H1 (cell line): ENCODE measurements around the gene MAGI2. TPM values are rescaled to one million over a fixed set of nuclear protein-coding genes. Genes with fewer than 3 reads are reported as not detected.

Experiments
- CTCF ChIA-PET: fragments of 300-600 bp; sonication (Branson Sonifier 250); formaldehyde crosslinking; loops from one replicate; lab custom pipeline; 2021; ENCODE audit not compliant: partially characterized antibody; lab: Charles Lee
- POLR2A ChIA-PET: fragments of 300-600 bp; sonication (Branson Sonifier 250); formaldehyde crosslinking; loops from one replicate; lab custom pipeline; 2021; ENCODE audit warnings: inconsistent platforms; ENCODE audit not compliant: partially characterized antibody; lab: Charles Lee
- DNase-seq, 2 experiments: peaks; one replicate each; pipeline versions ENCODE4 v3.0.0 to v3.0.0-alpha.2; 2010 to 2022; ENCODE audit warnings: low spot score in 2 of 2, low read depth in 1 of 2, mixed read lengths in 1 of 2
- FAIRE-seq: peaks from 2 replicates; lab custom pipeline; 2011; peaks lifted over from hg19 to GRCh38; lab: Jason Lieb, UNC
- H2AFZ ChIP-seq: 2 replicates; pipeline ENCODE4 v1.8.1; 2012; ENCODE audit warnings: low read length, inconsistent platforms
- H2AK5ac ChIP-seq: 2 replicates; pipeline ENCODE4 v1.6.1; 2013; ENCODE audit warnings: low read depth, low read length
- H2BK120ac ChIP-seq: replicated peaks from 2 replicates; pipeline ENCODE3; 2013; ENCODE audit warnings: low read depth, low read length, inconsistent platforms
- H2BK12ac ChIP-seq: 2 replicates; pipeline ENCODE4 v1.6.1; 2013; ENCODE audit warnings: low read depth, low read length
- H2BK15ac ChIP-seq: 2 replicates; pipeline ENCODE4 v1.6.1; 2013; ENCODE audit warnings: low read length
- H2BK20ac ChIP-seq: 2 replicates; pipeline ENCODE4 v1.6.1; 2013; ENCODE audit warnings: low read length
- H2BK5ac ChIP-seq: 2 replicates; pipeline ENCODE4 v1.6.1; 2013; ENCODE audit warnings: low read depth, low read length
- H3K14ac ChIP-seq: 2 replicates; pipeline ENCODE4 v1.6.1; 2013; ENCODE audit warnings: inconsistent platforms; ENCODE audit not compliant: insufficient read length
- H3K18ac ChIP-seq: 2 replicates; pipeline ENCODE4 v1.6.1; 2013; ENCODE audit warnings: low read length; ENCODE audit errors: extremely low read depth
- H3K23ac ChIP-seq: 2 replicates; pipeline ENCODE4 v1.6.1; 2013; ENCODE audit warnings: inconsistent platforms; ENCODE audit not compliant: insufficient read length
- H3K23me2 ChIP-seq: 2 replicates; pipeline ENCODE4 v1.6.1; 2013; ENCODE audit warnings: low read depth, low read length
- H3K27ac ChIP-seq: 2 replicates; pipeline ENCODE4 v1.6.1; 2011; ENCODE audit warnings: low read depth, low read length, inconsistent platforms
- H3K27me3 ChIP-seq, 4 experiments: replicated peaks in 1 of 4; 1 replicate in 1 of 4; 2 replicates in 3 of 4; pipeline versions ENCODE4 v1.6.1 to v1.8.1; 2011 to 2013; ENCODE audit warnings: low read length in 3 of 4, mild to moderate bottlenecking in 3 of 4, inconsistent platforms in 2 of 4, mixed read lengths in 2 of 4, moderate library complexity in 1 of 4; ENCODE audit not compliant: control insufficient read depth in 3 of 4, insufficient read depth in 3 of 4; ENCODE audit errors: extremely low read depth in 1 of 4
- H3K36me3 ChIP-seq, 4 experiments: 2 replicates each; pipeline versions ENCODE4 v1.6.1 to v1.8.1; 2011 to 2013; ENCODE audit warnings: mild to moderate bottlenecking in 4 of 4, low read length in 3 of 4, moderate library complexity in 2 of 4, control low read depth in 1 of 4, inconsistent platforms in 1 of 4; ENCODE audit not compliant: insufficient read depth in 4 of 4, control insufficient read depth in 2 of 4
- H3K4ac ChIP-seq: replicated peaks from 2 replicates; pipeline ENCODE3; 2013; ENCODE audit warnings: low read length, low read depth, mixed read lengths, inconsistent platforms; ENCODE audit not compliant: insufficient read length
- H3K4me1 ChIP-seq, 4 experiments: replicated peaks in 1 of 4; 1 replicate in 1 of 4; 2 replicates in 3 of 4; pipeline versions ENCODE4 v1.6.1 to v1.8.1; 2011 to 2013; ENCODE audit warnings: low read length in 3 of 4, inconsistent platforms in 2 of 4, mixed read lengths in 1 of 4; ENCODE audit not compliant: insufficient read depth in 4 of 4, control insufficient read depth in 3 of 4
- H3K4me2 ChIP-seq, 2 experiments: 2 replicates each; pipeline versions ENCODE4 v1.6.1 to v1.8.1; 2011 to 2013; ENCODE audit warnings: low read depth in 2 of 2, low read length in 2 of 2, control low read depth in 1 of 2, inconsistent platforms in 1 of 2, mild to moderate bottlenecking in 1 of 2; ENCODE audit not compliant: insufficient read depth in 1 of 2
- H3K4me3 ChIP-seq, 4 experiments: fragments of 200-600, 300-600 bp in 1 of 4; sonication (generic), shearing (Covaris generic), sonication (Bioruptor Twin) in 1 of 4; 2 replicates each; pipeline versions ENCODE4 v1.5.1 to v1.8.1; 2011 to 2016; ENCODE audit warnings: low read length in 4 of 4, low read depth in 3 of 4, control low read depth in 2 of 4, inconsistent platforms in 2 of 4, mild to moderate bottlenecking in 2 of 4, mixed read lengths in 1 of 4, moderate library complexity in 1 of 4; ENCODE audit not compliant: insufficient read depth in 2 of 4; ENCODE audit errors: extremely low read depth in 1 of 4
- H3K56ac ChIP-seq: replicated peaks from 2 replicates; pipeline ENCODE3; 2013; ENCODE audit warnings: low read depth, mild to moderate bottlenecking, mixed read lengths, low read length, inconsistent platforms; ENCODE audit not compliant: insufficient read length
- H3K79me1 ChIP-seq: 2 replicates; pipeline ENCODE4 v1.6.1; 2013; ENCODE audit warnings: low read depth, low read length, control low read depth
- H3K79me2 ChIP-seq, 2 experiments: 2 replicates each; pipeline versions ENCODE4 v1.6.1 to v1.8.1; 2012 to 2013; ENCODE audit warnings: low read length in 2 of 2, mild to moderate bottlenecking in 2 of 2, inconsistent platforms in 1 of 2; ENCODE audit not compliant: insufficient read depth in 2 of 2, control insufficient read depth in 1 of 2
- H3K9ac ChIP-seq, 4 experiments: replicated peaks in 1 of 4; 1 replicate in 1 of 4; 2 replicates in 3 of 4; pipeline versions ENCODE4 v1.6.1 to v1.8.1; 2011 to 2013; ENCODE audit warnings: low read depth in 3 of 4, low read length in 3 of 4, control low read depth in 2 of 4, mild to moderate bottlenecking in 2 of 4, moderate library complexity in 2 of 4, inconsistent platforms in 1 of 4; ENCODE audit errors: extremely low read depth in 1 of 4
- H3K9me3 ChIP-seq, 2 experiments: 2 replicates each; pipeline versions ENCODE4 v1.6.1 to v1.8.1; 2012 to 2013; ENCODE audit warnings: mild to moderate bottlenecking in 2 of 2, moderate library complexity in 2 of 2, control low read depth in 1 of 2, inconsistent platforms in 1 of 2, low read depth in 1 of 2, low read length in 1 of 2, mixed read lengths in 1 of 2; ENCODE audit not compliant: insufficient read depth in 2 of 2
- H4K20me1 ChIP-seq, 2 experiments: replicated peaks in 1 of 2; 2 replicates each; pipeline versions ENCODE3 to v1.8.1; 2011 to 2013; ENCODE audit warnings: inconsistent platforms in 2 of 2, low read length in 2 of 2, mild to moderate bottlenecking in 1 of 2; ENCODE audit not compliant: insufficient read depth in 2 of 2, control insufficient read depth in 1 of 2
- H4K5ac ChIP-seq: 2 replicates; pipeline ENCODE4 v1.6.1; 2013; ENCODE audit warnings: low read length, low read depth, mixed read lengths, inconsistent platforms; ENCODE audit not compliant: insufficient read length
- H4K8ac ChIP-seq: 2 replicates; pipeline ENCODE4 v1.8.0; 2013; ENCODE audit warnings: mild to moderate bottlenecking, moderate library complexity, low read length, inconsistent platforms; ENCODE audit not compliant: insufficient read depth; ENCODE audit errors: extremely low read depth
- H4K91ac ChIP-seq: replicated peaks from 2 replicates; pipeline ENCODE3; 2013; ENCODE audit warnings: low read length, mixed read lengths, inconsistent platforms; ENCODE audit not compliant: insufficient read length
- ATF3 ChIP-seq: IDR thresholded peaks from 2 replicates; pipeline ENCODE4 v1.6.1; 2011; ENCODE audit warnings: low read depth, mild to moderate bottlenecking, low read length; ENCODE audit not compliant: insufficient read depth
- BACH1 ChIP-seq: IDR thresholded peaks from 2 replicates; pipeline ENCODE4 v1.6.1; 2012; ENCODE audit warnings: low read length, improper control_type of control experiment
- CBX5 ChIP-seq: fragments of 300-800, 300-1000 bp; sonication (generic); IDR thresholded peaks from 2 replicates; pipeline ENCODE4 v1.7.1; 2016; ENCODE audit warnings: antibody characterized with exemption, low read length, low read depth
- GTF2F1 ChIP-seq: IDR thresholded peaks from 2 replicates; pipeline ENCODE4 v1.6.1; 2012; ENCODE audit warnings: low read depth, low read length, improper control_type of control experiment, borderline replicate concordance
- POU5F1 ChIP-seq: IDR thresholded peaks from 2 replicates; pipeline ENCODE4 v1.6.1; 2011; ENCODE audit warnings: low read depth, mild to moderate bottlenecking, low read length, moderate library complexity
- SP1 ChIP-seq: IDR thresholded peaks from 2 replicates; pipeline ENCODE4 v1.6.1; 2011; ENCODE audit warnings: low read depth, low read length
- WGBS, 2 experiments: shearing (Covaris generic) in 1 of 2; methylation state at CpG; one replicate each; pipeline versions ENCODE4 v1.1.6 to v1.1.7; 2013 to 2015; ENCODE audit warnings: low lambda C conversion rate in 2 of 2, mixed read lengths in 2 of 2, inconsistent platforms in 1 of 2, low coverage in 1 of 2, missing lambda C conversion rate in 1 of 2; ENCODE audit not compliant: insufficient replicate concordance in 2 of 2, insufficient coverage in 1 of 2, insufficient read length in 1 of 2; ENCODE audit errors: extremely low coverage in 1 of 2, missing lambda C conversion rate in 1 of 2; 5-methylcytosine and 5-hydroxymethylcytosine counted together
- polyA plus RNA-seq, 7 experiments: library from polyadenylated mRNA; depleted of rRNA in 3 of 7; stranded (reverse) in 5 of 7; unstranded in 2 of 7; fragments of >200 nt in 5 of 7; fragments of 200-250 nt in 2 of 7; gene quantifications; 1 replicate in 5 of 7; 2 replicates in 1 of 7; 4 replicates in 1 of 7; pipeline versions ENCODE4 v1.2.1 to v1.2.3, GENCODE V29; 2011 to 2013; ENCODE audit warnings: missing spikeins in 2 of 7, mixed read lengths in 2 of 7
- total RNA-seq: library from RNA; stranded (reverse); fragmentation: NEBNext Ultra II Directional; extraction: Animal tissue kit (Norgen Biotek cat#: 25700); gene quantifications from 2 replicates; pipeline ENCODE4 v1.2.1, GENCODE V29; 2021

MAGI2 gene
- total and polyA plus RNA-seq, 2 of the 8 experiments (the other 6 are each of a cell fraction or from before 2014, with no cell fraction given), result 6.0 to 27.3 TPM

GRCh38 chr7:79495544-79496272 is 42.2 kb upstream of the MAGI2 start:
- no peaks in the 10 kb centered on the region for H3K27me3 ChIP-seq
- no peak overlapping the region for H2BK120ac ChIP-seq
- no peak overlapping the region for H3K9ac ChIP-seq
- no peak overlapping the region for H3K27ac ChIP-seq
- no peak overlapping the region for H2BK15ac ChIP-seq
- H3K36me3 ChIP-seq, result no peaks in the 10 kb centered on the region
- no peak overlapping the region for H3K23ac ChIP-seq
- POLR2A ChIA-PET, result no interaction called here
- no peak overlapping the region for H2BK12ac ChIP-seq
- H2AK5ac ChIP-seq, result no peak overlapping the region
- H4K8ac ChIP-seq, result no peak overlapping the region
- DNase-seq (no peak), FAIRE-seq (no peak)
- H3K56ac ChIP-seq, result no peak overlapping the region
- no peak overlapping the region for H3K18ac ChIP-seq
- CTCF ChIA-PET, result no interaction called here
- H4K5ac ChIP-seq, result no peak overlapping the region
- H3K4me1 ChIP-seq, result no peaks in the 10 kb centered on the region
- no peak overlapping the region for H3K4me3 ChIP-seq
- H2BK5ac ChIP-seq, result no peak overlapping the region
- no peak overlapping the region for H3K4me2 ChIP-seq
- no peak overlapping the region for H3K14ac ChIP-seq
- no peak overlapping the region for H4K91ac ChIP-seq
- H3K79me1 ChIP-seq, result no peaks in the 10 kb centered on the region
- H3K23me2 ChIP-seq, result no peaks in the 10 kb centered on the region
- no peak overlapping the region for H3K4ac ChIP-seq
- no peaks in the 10 kb centered on the region for H4K20me1 ChIP-seq
- no peaks in the 10 kb centered on the region for H3K79me2 ChIP-seq
- H2BK20ac ChIP-seq, result no peak overlapping the region
- WGBS, 2 experiments, result 89% methylated on average over 6 of the region's 6 CpGs; no CpG with 5 or more reads in 1 of the 2 experiments
- H2AFZ ChIP-seq, result no peak overlapping the region
- no peaks in the 10 kb centered on the region for H3K9me3 ChIP-seq
- no peak for TF ChIP-seq ATF3
- TF ChIP-seq GTF2F1, result no peak
- no peak for TF ChIP-seq CBX5
- no peak for TF ChIP-seq POU5F1
- TF ChIP-seq SP1, result no peak
- TF ChIP-seq BACH1, result no peak
